Naive thymus-derived CD4-positive, alpha-beta T cell (primary cell): Measurements from ENCODE around the gene ACVRL1. TPM values are rescaled to one million over a fixed set of nuclear protein-coding genes. Genes with fewer than 3 reads are reported as not detected.
A peak's percentile ranks its signal among the peaks of the same experiment; 100 is the strongest.

Experiments used
- ATAC-seq: fragments of 150-1000 bp; cut with Tn5 transposase; 2 replicates; pipeline ENCODE4 v1.10.0; 2021; ENCODE audit warnings: mild to moderate bottlenecking, moderate library complexity
- CTCF ChIA-PET: fragments of 350-600 bp; sonication (Branson Sonifier 250); formaldehyde crosslinking; loops from one replicate; lab custom pipeline; 2021; ENCODE audit warnings: antibody characterized with exemption; lab: Charles Lee
- POLR2A ChIA-PET: fragments of 350-600 bp; sonication (Branson Sonifier 250); formaldehyde crosslinking; loops from one replicate; lab custom pipeline; 2021; ENCODE audit warnings: antibody characterized with exemption, inconsistent platforms; lab: Charles Lee
- DNase-seq, 9 donors: peaks; one replicate each; pipeline versions ENCODE4 v3.0.0 to v3.0.0-alpha.2; 2020 to 2022; ENCODE audit warnings: mixed read lengths in 1 of 9
- H3K27ac ChIP-seq: one replicate; pipeline ENCODE4 v1.7.0; 2013; ENCODE audit warnings: mild to moderate bottlenecking, low read depth, low read length, moderate library complexity
- H3K27me3 ChIP-seq, 2 donors: one replicate each; pipeline ENCODE4 v1.7.0; 2013; ENCODE audit warnings: low read length in 2 of 2, mild to moderate bottlenecking in 2 of 2, moderate library complexity in 2 of 2; ENCODE audit not compliant: control insufficient read depth in 2 of 2, insufficient read depth in 2 of 2
- H3K36me3 ChIP-seq, 3 experiments: 1 replicate in 2 of 3; 2 replicates in 1 of 3; pipeline ENCODE4 v1.7.0; 2013; ENCODE audit warnings: low read length in 3 of 3, mild to moderate bottlenecking in 3 of 3, moderate library complexity in 1 of 3; ENCODE audit not compliant: insufficient read depth in 3 of 3, control insufficient read depth in 2 of 3
- H3K4me1 ChIP-seq, 2 donors: one replicate each; pipeline ENCODE4 v1.7.0; 2013; ENCODE audit warnings: low read length in 2 of 2, mild to moderate bottlenecking in 2 of 2, moderate library complexity in 1 of 2; ENCODE audit not compliant: control insufficient read depth in 2 of 2, insufficient read depth in 2 of 2
- H3K4me3 ChIP-seq: 2 replicates; pipeline ENCODE4 v1.7.0; 2013; ENCODE audit warnings: mild to moderate bottlenecking, low read length
- H3K9me3 ChIP-seq, 3 experiments: 1 replicate in 2 of 3; 2 replicates in 1 of 3; pipeline ENCODE4 v1.7.0; 2013; ENCODE audit warnings: low read length in 3 of 3; ENCODE audit not compliant: control insufficient read depth in 2 of 3
- H3K27ac Mint-ChIP-seq, 9 donors: one replicate each; pipeline ENCODE4 v1.8.0; 2020 to 2022; ENCODE audit warnings: mixed read lengths in 9 of 9, mild to moderate bottlenecking in 8 of 9, moderate library complexity in 5 of 9, inconsistent platforms in 2 of 9
- H3K27me3 Mint-ChIP-seq, 5 donors: one replicate each; pipeline ENCODE4 v1.8.0; 2021 to 2022; ENCODE audit warnings: mixed read lengths in 5 of 5, mild to moderate bottlenecking in 1 of 5
- H3K36me3 Mint-ChIP-seq, 5 donors: one replicate each; pipeline ENCODE4 v1.8.0; 2020 to 2022; ENCODE audit warnings: mixed read lengths in 5 of 5, mild to moderate bottlenecking in 3 of 5, inconsistent platforms in 1 of 5
- H3K4me1 Mint-ChIP-seq, 7 donors: one replicate each; pipeline ENCODE4 v1.8.0; 2020 to 2022; ENCODE audit warnings: mixed read lengths in 7 of 7, mild to moderate bottlenecking in 3 of 7, inconsistent platforms in 1 of 7
- H3K4me3 Mint-ChIP-seq, 10 donors: one replicate each; pipeline ENCODE4 v1.8.0; 2020 to 2022; ENCODE audit warnings: mild to moderate bottlenecking in 10 of 10, mixed read lengths in 10 of 10, moderate library complexity in 6 of 10, inconsistent platforms in 2 of 10
- H3K9me3 Mint-ChIP-seq, 11 donors: one replicate each; pipeline ENCODE4 v1.8.0; 2020 to 2022; ENCODE audit warnings: mixed read lengths in 11 of 11, mild to moderate bottlenecking in 4 of 11, inconsistent platforms in 1 of 11, moderate library complexity in 1 of 11
- intact Hi-C, 2 donors: fragments of 100-400 bp; cut with micrococcal nuclease; formaldehyde crosslinking; loops; one replicate each; pipeline ENCODE4 v1.15.1; 2023
- polyA plus RNA-seq, 2 donors: library from polyadenylated mRNA; unstranded; fragments of 300-500 nt; fragmentation: Illumina TruSeq; gene quantifications; one replicate each; pipeline ENCODE4 v1.2.3, GENCODE V29; 2021
- total RNA-seq, 6 experiments: library from RNA in 5 of 6; stranded (reverse) in 5 of 6; gene quantifications; 1 replicate in 5 of 6; 2 replicates in 1 of 6; pipeline ENCODE4 v1.2.3 and lab custom pipeline; 2021 to 2026

Gene ACVRL1
- total and polyA plus RNA-seq, 7 experiments from 2014 or later = 0.64 to 0.70 TPM; not detected in 5

GRCh38 chr12:51868821-51869495, 38.3 kb upstream of the ACVRL1 start:
- intact Hi-C loops = no loop called here
- no peaks in the 10 kb centered on the region for H3K4me1 ChIP-seq
- ChIA-PET POLR2A (no interaction called here), CTCF (interaction anchor here (0.7 to 1.2 kb wide), 2 partner anchors 19 to 48 kb away, joined by 3 to 4 read pairs; partner anchors contain the start of gene ANKRD33)
- no peaks in the 10 kb centered on the region for H3K36me3 Mint-ChIP-seq
- peaks cover 45 to 65% (median 47%) of the 10 kb centered on the region in 5 donors for H3K27me3 Mint-ChIP-seq
- ATAC-seq = peak; percentile 4
- H3K27ac Mint-ChIP-seq = no peak overlapping the region
- peaks cover 6 to 25% (median 17%) of the 10 kb centered on the region in 7 donors for H3K4me1 Mint-ChIP-seq
- peak overlapping the region in 7 of 10 donors; percentile 12 to 66 (median 58) for H3K4me3 Mint-ChIP-seq
- H3K9me3 ChIP-seq = no peaks in the 10 kb centered on the region
- H3K4me3 ChIP-seq = no peak overlapping the region
- no peak for DNase-seq
- no peaks in the 10 kb centered on the region for H3K9me3 Mint-ChIP-seq
- H3K27ac ChIP-seq = no peak overlapping the region
- H3K27me3 ChIP-seq = peaks cover 0 to 34% of the 10 kb centered on the region in 2 donors
- H3K36me3 ChIP-seq = no peaks in the 10 kb centered on the region

- Mint-ChIP-seq H3K4me1 (peaks cover 6 to 22% (median 16%) of the 10 kb centered on the region in 7 donors), H3K9me3 (no peaks in the 10 kb centered on the region), H3K27ac (no peak overlapping the region), H3K36me3 (no peaks in the 10 kb centered on the region), H3K27me3 (peaks cover 44 to 63% (median 47%) of the 10 kb centered on the region in 5 donors), H3K4me3 (peak overlapping the region in 4 of 10 donors; percentile 17 to 58 (median 29))
- ChIA-PET CTCF (interaction anchor here (0.6 to 1.2 kb wide), 3 partner anchors 9 to 49 kb away, joined by 3 to 5 read pairs (median 4); partner anchors contain the start of gene ANKRD33), POLR2A (no interaction called here)
- Histone ChIP-seq H3K27me3 (peaks cover 0 to 29% of the 10 kb centered on the region in 2 donors), H3K36me3 (no peaks in the 10 kb centered on the region), H3K9me3 (no peaks in the 10 kb centered on the region), H3K4me3 (no peak overlapping the region), H3K27ac (no peak overlapping the region), H3K4me1 (no peaks in the 10 kb centered on the region)
- ATAC-seq (no peak), DNase-seq (no peak)
- intact Hi-C loops = no loop called here
Measured at GRCh38 chr12:51869496-51869865, 37.8 kb upstream of the ACVRL1 start.

GRCh38 chr12:51869931-51870330, 37.4 kb upstream of the ACVRL1 start:
- H3K4me1 ChIP-seq = no peaks in the 10 kb centered on the region
- no peak overlapping the region for H3K4me3 ChIP-seq
- no peak for DNase-seq
- ChIA-PET CTCF (interaction anchor here (0.6 to 1.2 kb wide), 3 partner anchors 8 to 49 kb away, joined by 3 to 5 read pairs (median 4); partner anchors contain the start of gene ANKRD33), POLR2A (no interaction called here)
- H3K36me3 Mint-ChIP-seq = no peaks in the 10 kb centered on the region
- no peaks in the 10 kb centered on the region for H3K9me3 Mint-ChIP-seq
- H3K4me3 Mint-ChIP-seq = peak overlapping the region in 7 of 10 donors; percentile 1 to 58 (median 26)
- H3K9me3 ChIP-seq = no peaks in the 10 kb centered on the region
- H3K27ac ChIP-seq = no peak overlapping the region
- H3K4me1 Mint-ChIP-seq = peaks cover 6 to 19% (median 14%) of the 10 kb centered on the region in 7 donors
- peaks cover 41 to 59% (median 42%) of the 10 kb centered on the region in 5 donors for H3K27me3 Mint-ChIP-seq
- intact Hi-C loops = no loop called here
- H3K27me3 ChIP-seq = peaks cover 0 to 27% of the 10 kb centered on the region in 2 donors
- ATAC-seq = no peak
- no peaks in the 10 kb centered on the region for H3K36me3 ChIP-seq
- H3K27ac Mint-ChIP-seq = no peak overlapping the region

- Mint-ChIP-seq H3K27me3 (peaks cover 41 to 54% (median 41%) of the 10 kb centered on the region in 5 donors), H3K9me3 (no peaks in the 10 kb centered on the region), H3K36me3 (no peaks in the 10 kb centered on the region), H3K4me1 (peaks cover 6 to 19% (median 15%) of the 10 kb centered on the region in 7 donors), H3K4me3 (peak overlapping the region in 6 of 10 donors; percentile 1 to 58 (median 12)), H3K27ac (no peak overlapping the region)
- H3K4me3 ChIP-seq = no peak overlapping the region
- intact Hi-C loops = no loop called here
- H3K27me3 ChIP-seq = peaks cover 0 to 21% of the 10 kb centered on the region in 2 donors
- DNase-seq (no peak), ATAC-seq (no peak)
- no peaks in the 10 kb centered on the region for H3K9me3 ChIP-seq
- no peaks in the 10 kb centered on the region for H3K36me3 ChIP-seq
- H3K4me1 ChIP-seq = no peaks in the 10 kb centered on the region
- ChIA-PET CTCF (no interaction called here), POLR2A (no interaction called here)
- H3K27ac ChIP-seq = no peak overlapping the region
Measured at GRCh38 chr12:51870504-51870903, 36.8 kb upstream of the ACVRL1 start.

- peaks cover 40 to 49% (median 41%) of the 10 kb centered on the region in 5 donors for H3K27me3 Mint-ChIP-seq
- H3K9me3 Mint-ChIP-seq = no peaks in the 10 kb centered on the region
- no peaks in the 10 kb centered on the region for H3K36me3 Mint-ChIP-seq
- ChIA-PET CTCF (no interaction called here), POLR2A (no interaction called here)
- peaks cover 0 to 16% of the 10 kb centered on the region in 2 donors for H3K27me3 ChIP-seq
- no peak overlapping the region for H3K4me3 ChIP-seq
- no peaks in the 10 kb centered on the region for H3K9me3 ChIP-seq
- no peaks in the 10 kb centered on the region for H3K36me3 ChIP-seq
- intact Hi-C loops = no loop called here
- H3K4me3 Mint-ChIP-seq = no peak overlapping the region
- peaks cover 6 to 19% (median 15%) of the 10 kb centered on the region in 7 donors for H3K4me1 Mint-ChIP-seq
- ATAC-seq (peak; percentile 71), DNase-seq (no peak)
- no peaks in the 10 kb centered on the region for H3K4me1 ChIP-seq
- no peak overlapping the region for H3K27ac Mint-ChIP-seq
- H3K27ac ChIP-seq = no peak overlapping the region
Measured at GRCh38 chr12:51871126-51871525, 36.2 kb upstream of the ACVRL1 start.

- Mint-ChIP-seq H3K4me1 (peaks cover 6 to 19% (median 15%) of the 10 kb centered on the region in 7 donors), H3K36me3 (no peaks in the 10 kb centered on the region), H3K9me3 (no peaks in the 10 kb centered on the region), H3K4me3 (no peak overlapping the region), H3K27me3 (peaks cover 35 to 46% (median 40%) of the 10 kb centered on the region in 5 donors), H3K27ac (no peak overlapping the region)
- Histone ChIP-seq H3K27me3 (peaks cover 0 to 16% of the 10 kb centered on the region in 2 donors), H3K36me3 (no peaks in the 10 kb centered on the region), H3K4me1 (no peaks in the 10 kb centered on the region), H3K4me3 (no peak overlapping the region), H3K9me3 (no peaks in the 10 kb centered on the region), H3K27ac (no peak overlapping the region)
- POLR2A ChIA-PET = no interaction called here
- CTCF ChIA-PET = interaction anchor here (0.6 kb wide), 2 partner anchors 17 to 431 kb away, joined by 3 read pairs; no protein-coding TSS in a partner anchor
- DNase-seq = no peak
- intact Hi-C loops = no loop called here
- no peak for ATAC-seq
Measured at GRCh38 chr12:51871918-51872688, 35.2 kb upstream of the ACVRL1 start.
